ENCODE data around the gene TPPP2. TPM values are rescaled to one million over a fixed set of nuclear protein-coding genes. Genes with fewer than 3 reads are reported as not detected.

TPPP2 gene
- total and polyA plus RNA-seq, 2 of the 4 experiments (the other 2 are of a cell fraction): not detected

DNA sequence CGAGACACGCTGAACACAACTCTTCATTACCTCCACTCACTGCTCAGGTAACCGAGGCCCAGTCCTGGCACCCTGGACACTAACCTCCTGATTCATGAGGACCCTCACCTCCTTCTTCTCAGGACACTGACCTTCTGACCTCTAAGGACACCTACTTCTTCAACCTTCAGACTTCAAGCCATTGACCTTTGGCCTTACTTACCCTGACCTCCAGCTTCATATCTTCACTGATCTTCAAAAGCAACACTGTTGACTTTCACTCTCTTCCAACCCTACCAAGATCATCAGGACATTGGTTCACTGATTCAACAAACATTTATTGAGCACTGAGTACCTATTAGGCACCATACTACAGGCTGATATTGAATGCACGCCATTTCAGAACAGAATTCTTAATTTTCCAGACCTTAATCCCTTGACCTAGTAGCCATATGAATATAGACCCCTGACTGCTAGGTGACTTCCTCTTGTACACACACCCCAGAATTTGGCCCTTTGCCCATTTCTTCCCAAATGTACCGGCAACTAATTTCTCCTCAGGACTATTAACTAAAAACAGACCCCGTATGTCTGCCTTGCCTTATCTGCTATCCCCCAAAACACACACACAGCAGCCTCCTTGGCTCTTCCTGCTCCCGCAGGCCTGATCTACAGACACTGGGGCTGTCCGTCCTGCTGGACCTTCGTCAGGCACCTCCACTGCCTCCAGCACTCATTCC lies 45.9 kb downstream of the TPPP2 start (continued):
- TF ChIP-seq CEBPB (IDR thresholded peaks at IDR 0.05; ENCODE audit: low read depth, low read length): no peak

- Histone ChIP-seq H2BK120ac (ENCODE audit: low read depth, low read length) (no peak overlapping the region), H3K9me1 (ENCODE audit: insufficient read depth, low read length) (peaks cover 6% of the 10 kb centered on the region), H4K8ac (ENCODE audit: low read depth in 2 of 2, low read length in 2 of 2) (no peak overlapping the region), H2AK5ac (ENCODE audit: low read depth, low read length) (no peak overlapping the region), H4K5ac (ENCODE audit: low read depth, low read length) (no peak overlapping the region), H2BK20ac (ENCODE audit: low read depth, low read length) (no peak overlapping the region), H3K56ac (ENCODE audit: extremely low read depth, insufficient read depth, low read length) (no peak overlapping the region), H2AFZ (replicated peaks; ENCODE audit: low read length, poor library complexity) (no peak overlapping the region), H4K20me1 (ENCODE audit: insufficient read depth, low read length) (0 out of 2 replicates have a peak, but pooled peaks cover 5% of the 10 kb centered on the region), H3K4me1 (ENCODE audit: control insufficient read depth, insufficient read depth, low read length) (peaks cover 4% of the 10 kb centered on the region), H4K91ac (ENCODE audit: insufficient read depth, low read depth, low read length) (no peak overlapping the region), H2BK5ac (ENCODE audit: low read depth, low read length, poor library complexity, severe bottlenecking) (no peak overlapping the region), H3K27me3 (ENCODE audit: control insufficient read depth, insufficient read depth, low read length) (no peaks in the 10 kb centered on the region), H3K36me3 (ENCODE audit: control insufficient read depth, insufficient read depth, low read length) (peaks cover 93% of the 10 kb centered on the region), H3K27ac (ENCODE audit: insufficient read depth, low read length) (no peak overlapping the region), H3K18ac (ENCODE audit: low read depth, low read length) (no peak overlapping the region), H2BK15ac (ENCODE audit: low read depth, low read length) (no peak overlapping the region), H3K14ac (replicated peaks; ENCODE audit: low read depth, low read length) (no peak overlapping the region), H3K4ac (ENCODE audit: low read depth, low read length) (no peak overlapping the region), H3K9me3 (ENCODE audit: control insufficient read depth, insufficient read depth, low read length) (no peaks in the 10 kb centered on the region), H2AK9ac (replicated peaks; ENCODE audit: low read depth, low read length, poor library complexity) (no peak overlapping the region), H3K23ac (ENCODE audit: low read depth, low read length) (no peak overlapping the region), H3K9ac (ENCODE audit: low read depth, low read length) (no peak overlapping the region), H3K79me1 (ENCODE audit: low read depth in 1 of 2, low read length in 2 of 2) (peaks cover 28 to 38% of the 10 kb centered on the region in 2 experiments), H3K4me3 (ENCODE audit: insufficient read depth, low read depth, low read length) (no peak overlapping the region), H3K4me2 (ENCODE audit: low read depth, low read length) (no peak overlapping the region)
- no peak for ATAC-seq (ENCODE audit: low read depth)
- dilution Hi-C loops (cut with HindIII; ENCODE audit: low sequenced_read_pairs, unreplicated experiment) (no loop called here), intact Hi-C loops (cut with micrococcal nuclease) (no loop called here), in situ Hi-C loops (cut with MboI; ENCODE audit: low sequenced_read_pairs) (loop anchor here (25.0 kb wide), 2 partner anchors 615 to 740 kb away; partner anchors contain the start of genes APEX1, CCNB1IP1, OSGEP and PARP2)
- ChIA-PET CTCF (no interaction called here), POLR2A (ENCODE audit: unreplicated experiment) (no interaction called here)
- WGBS, 2 experiments (ENCODE audit: extremely low coverage in 2 of 2, insufficient read length in 1 of 2): 100% methylated on average over 1 of the region's 2 CpGs; no CpG with 5 or more reads in 1 of the 2 experiments
- no TSS peak for BruUV-seq (replicated peaks)
- no peak for DNase-seq
- TF ChIP-seq SMC3 (IDR thresholded peaks at IDR 0.05; ENCODE audit: low read depth, low read length): no peak
- TF ChIP-seq RFX5 (IDR thresholded peaks at IDR 0.05; ENCODE audit: low read depth, low read length): no peak
- TF ChIP-seq RCOR1 (IDR thresholded peaks at IDR 0.05; ENCODE audit: insufficient replicate concordance, low read length): no peak
- no peak for TF ChIP-seq BHLHE40 (IDR thresholded peaks at IDR 0.05; ENCODE audit: low read depth, low read length)
- no peak for TF ChIP-seq MAZ (IDR thresholded peaks at IDR 0.05; ENCODE audit: borderline replicate concordance, low read depth, low read length)
- no peak for TF ChIP-seq MXI1 (IDR thresholded peaks at IDR 0.05; ENCODE audit: borderline replicate concordance, low read depth, low read length)
- no peak for TF ChIP-seq FOS (IDR thresholded peaks at IDR 0.05; ENCODE audit: low read depth, low read length)
- TF ChIP-seq, protein P1, sequence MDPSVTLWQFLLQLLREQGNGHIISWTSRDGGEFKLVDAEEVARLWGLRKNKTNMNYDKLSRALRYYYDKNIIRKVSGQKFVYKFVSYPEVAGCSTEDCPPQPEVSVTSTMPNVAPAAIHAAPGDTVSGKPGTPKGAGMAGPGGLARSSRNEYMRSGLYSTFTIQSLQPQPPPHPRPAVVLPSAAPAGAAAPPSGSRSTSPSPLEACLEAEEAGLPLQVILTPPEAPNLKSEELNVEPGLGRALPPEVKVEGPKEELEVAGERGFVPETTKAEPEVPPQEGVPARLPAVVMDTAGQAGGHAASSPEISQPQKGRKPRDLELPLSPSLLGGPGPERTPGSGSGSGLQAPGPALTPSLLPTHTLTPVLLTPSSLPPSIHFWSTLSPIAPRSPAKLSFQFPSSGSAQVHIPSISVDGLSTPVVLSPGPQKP (IDR thresholded peaks at IDR 0.05; ENCODE audit: borderline replicate concordance, low read depth, low read length): no peak
- TF ChIP-seq MAFK (IDR thresholded peaks at IDR 0.05; ENCODE audit: low read depth, low read length): no peak
- TF ChIP-seq RAD21 (IDR thresholded peaks at IDR 0.05; ENCODE audit: low read length): no peak
- no peak for TF ChIP-seq USF2 (IDR thresholded peaks at IDR 0.05; ENCODE audit: low read depth, low read length)
- TF ChIP-seq NFE2L2 (IDR thresholded peaks at IDR 0.05; ENCODE audit: low read depth, low read length): no peak
- no peak for TF ChIP-seq POLR2A (IDR thresholded peaks at IDR 0.05; ENCODE audit: low read depth, low read length)
- TF ChIP-seq CEBPB (IDR thresholded peaks at IDR 0.05; ENCODE audit: low read depth, low read length): no peak
Observed at GRCh38 chr14:21077672-21078071, 47.7 kb downstream of the TPPP2 start.

Measured in IMR-90 (cell line).